Measurements from ENCODE around the gene PRTN3. TPM values are rescaled to one million over a fixed set of nuclear protein-coding genes. Genes with fewer than 3 reads are reported as not detected.

Gene PRTN3
- polyA plus RNA-seq, 1 of the 3 experiments (the other 2 are of a cell fraction), result not detected

DNA sequence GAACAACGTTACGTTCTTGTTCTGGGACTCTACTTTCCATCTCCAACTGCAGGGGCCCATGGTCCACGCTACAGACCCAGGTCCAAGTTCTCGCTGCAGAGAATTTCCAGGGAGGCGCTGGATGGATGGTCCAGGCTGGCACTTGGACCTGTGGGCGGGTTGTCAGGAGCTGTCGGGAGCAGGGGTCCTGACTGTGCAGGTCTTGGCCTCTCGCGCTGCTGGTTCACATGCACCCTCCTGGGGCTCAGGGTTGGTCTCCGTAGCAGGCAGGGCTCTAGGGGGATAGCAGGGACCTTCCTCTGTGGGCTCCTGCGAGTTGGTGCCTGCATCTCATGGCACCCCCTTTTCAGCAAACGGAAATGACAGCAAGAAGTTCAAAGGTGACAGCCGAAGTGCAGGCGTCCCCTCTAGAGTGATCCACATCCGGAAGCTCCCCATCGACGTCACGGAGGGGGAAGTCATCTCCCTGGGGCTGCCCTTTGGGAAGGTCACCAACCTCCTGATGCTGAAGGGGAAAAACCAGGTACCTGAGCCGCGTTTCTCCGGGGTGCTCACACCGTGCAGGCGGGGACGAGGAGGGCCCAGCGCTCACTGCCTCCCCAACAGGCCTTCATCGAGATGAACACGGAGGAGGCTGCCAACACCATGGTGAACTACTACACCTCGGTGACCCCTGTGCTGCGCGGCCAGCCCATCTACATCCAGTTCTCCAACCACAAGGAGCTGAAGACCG lies 36.9 kb upstream of the PRTN3 start:
- H4K20me1 ChIP-seq (ENCODE audit: insufficient read depth), result peaks cover 100% of the 10 kb centered on the region
- CTCF ChIA-PET, result interaction anchor here (0.9 kb wide), 1 partner anchor 34 kb away, joined by 3 read pairs; no protein-coding TSS in a partner anchor
- peaks cover 8% of the 10 kb centered on the region for H3F3A ChIP-seq (replicated peaks; ENCODE audit: insufficient read depth)
- 97% methylated on average over 20 of the region's 31 CpGs for WGBS (ENCODE audit: low lambda C conversion rate)
- peaks cover 29 to 36% of the 10 kb centered on the region in 2 experiments; a peak in 3 of 4 replicates for H3K4me1 ChIP-seq (ENCODE audit: control insufficient read depth in 1 of 2, insufficient read depth in 2 of 2, low read depth in 1 of 2, low read length in 1 of 2)
- DNase-seq, result no peak
- POLR2A ChIA-PET, result interaction anchor here (1.6 kb wide), 1 partner anchor 11 kb away, joined by 6 read pairs; no protein-coding TSS in a partner anchor
- H3K4me3 ChIP-seq (ENCODE audit: low read depth in 2 of 2, low read length in 1 of 2), result no peak overlapping the region
- no peak overlapping the region for H3K4me2 ChIP-seq
- peaks cover 99% of the 10 kb centered on the region for H3K79me2 ChIP-seq (ENCODE audit: insufficient read depth)
- H3K27me3 ChIP-seq (ENCODE audit: insufficient read depth), result no peaks in the 10 kb centered on the region
- no peak overlapping the region for H3K27ac ChIP-seq (ENCODE audit: low read depth in 2 of 2, low read length in 1 of 2)
- H3K36me3 ChIP-seq (replicated peaks in 1 of 2; ENCODE audit: control insufficient read depth in 1 of 2, insufficient read depth in 2 of 2, low read length in 1 of 2), result peaks cover 42 to 72% of the 10 kb centered on the region in 2 experiments
- no peak overlapping the region for H3K9ac ChIP-seq
- H3K9me2 ChIP-seq, result no peaks in the 10 kb centered on the region
- no peaks in the 10 kb centered on the region for H3K9me3 ChIP-seq
- no peak overlapping the region for H2AFZ ChIP-seq (ENCODE audit: low read depth)
- TF ChIP-seq TEAD4 (IDR thresholded peaks at IDR 0.05; ENCODE audit: borderline replicate concordance, insufficient read depth) (no peak), NFIC (IDR thresholded peaks at IDR 0.05; ENCODE audit: borderline replicate concordance) (no peak), JUND (IDR thresholded peaks at IDR 0.05) (no peak), SMC3 (IDR thresholded peaks at IDR 0.05; ENCODE audit: low read depth, low read length) (no peak), TCF12 (IDR thresholded peaks at IDR 0.05) (no peak), FOXM1 (IDR thresholded peaks at IDR 0.05; ENCODE audit: low read depth) (no peak), RCOR1 (IDR thresholded peaks at IDR 0.05; ENCODE audit: low read length) (no peak), FOSL2 (IDR thresholded peaks at IDR 0.05; ENCODE audit: borderline replicate concordance, low read depth) (no peak), NRF1 (IDR thresholded peaks at IDR 0.05; ENCODE audit: low read depth, low read length) (no peak), MEF2A (IDR thresholded peaks at IDR 0.05; ENCODE audit: borderline replicate concordance, low read depth) (no peak), TAF1 (IDR thresholded peaks at IDR 0.05; ENCODE audit: borderline replicate concordance, low read depth, low read length) (no peak), RXRA (IDR thresholded peaks at IDR 0.05; ENCODE audit: borderline replicate concordance, low read depth) (no peak), MXI1 (IDR thresholded peaks at IDR 0.05; ENCODE audit: low read depth, low read length) (no peak)
- TF ChIP-seq, protein P1, sequence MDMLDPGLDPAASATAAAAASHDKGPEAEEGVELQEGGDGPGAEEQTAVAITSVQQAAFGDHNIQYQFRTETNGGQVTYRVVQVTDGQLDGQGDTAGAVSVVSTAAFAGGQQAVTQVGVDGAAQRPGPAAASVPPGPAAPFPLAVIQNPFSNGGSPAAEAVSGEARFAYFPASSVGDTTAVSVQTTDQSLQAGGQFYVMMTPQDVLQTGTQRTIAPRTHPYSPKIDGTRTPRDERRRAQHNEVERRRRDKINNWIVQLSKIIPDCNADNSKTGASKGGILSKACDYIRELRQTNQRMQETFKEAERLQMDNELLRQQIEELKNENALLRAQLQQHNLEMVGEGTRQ (IDR thresholded peaks at IDR 0.05; ENCODE audit: borderline replicate concordance, low read depth, low read length), result no peak
- TF ChIP-seq, protein P2, sequence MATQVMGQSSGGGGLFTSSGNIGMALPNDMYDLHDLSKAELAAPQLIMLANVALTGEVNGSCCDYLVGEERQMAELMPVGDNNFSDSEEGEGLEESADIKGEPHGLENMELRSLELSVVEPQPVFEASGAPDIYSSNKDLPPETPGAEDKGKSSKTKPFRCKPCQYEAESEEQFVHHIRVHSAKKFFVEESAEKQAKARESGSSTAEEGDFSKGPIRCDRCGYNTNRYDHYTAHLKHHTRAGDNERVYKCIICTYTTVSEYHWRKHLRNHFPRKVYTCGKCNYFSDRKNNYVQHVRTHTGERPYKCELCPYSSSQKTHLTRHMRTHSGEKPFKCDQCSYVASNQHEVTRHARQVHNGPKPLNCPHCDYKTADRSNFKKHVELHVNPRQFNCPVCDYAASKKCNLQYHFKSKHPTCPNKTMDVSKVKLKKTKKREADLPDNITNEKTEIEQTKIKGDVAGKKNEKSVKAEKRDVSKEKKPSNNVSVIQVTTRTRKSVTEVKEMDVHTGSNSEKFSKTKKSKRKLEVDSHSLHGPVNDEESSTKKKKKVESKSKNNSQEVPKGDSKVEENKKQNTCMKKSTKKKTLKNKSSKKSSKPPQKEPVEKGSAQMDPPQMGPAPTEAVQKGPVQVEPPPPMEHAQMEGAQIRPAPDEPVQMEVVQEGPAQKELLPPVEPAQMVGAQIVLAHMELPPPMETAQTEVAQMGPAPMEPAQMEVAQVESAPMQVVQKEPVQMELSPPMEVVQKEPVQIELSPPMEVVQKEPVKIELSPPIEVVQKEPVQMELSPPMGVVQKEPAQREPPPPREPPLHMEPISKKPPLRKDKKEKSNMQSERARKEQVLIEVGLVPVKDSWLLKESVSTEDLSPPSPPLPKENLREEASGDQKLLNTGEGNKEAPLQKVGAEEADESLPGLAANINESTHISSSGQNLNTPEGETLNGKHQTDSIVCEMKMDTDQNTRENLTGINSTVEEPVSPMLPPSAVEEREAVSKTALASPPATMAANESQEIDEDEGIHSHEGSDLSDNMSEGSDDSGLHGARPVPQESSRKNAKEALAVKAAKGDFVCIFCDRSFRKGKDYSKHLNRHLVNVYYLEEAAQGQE (IDR thresholded peaks at IDR 0.05; ENCODE audit: low read depth, low read length), result no peak
- TF ChIP-seq, protein P3, sequence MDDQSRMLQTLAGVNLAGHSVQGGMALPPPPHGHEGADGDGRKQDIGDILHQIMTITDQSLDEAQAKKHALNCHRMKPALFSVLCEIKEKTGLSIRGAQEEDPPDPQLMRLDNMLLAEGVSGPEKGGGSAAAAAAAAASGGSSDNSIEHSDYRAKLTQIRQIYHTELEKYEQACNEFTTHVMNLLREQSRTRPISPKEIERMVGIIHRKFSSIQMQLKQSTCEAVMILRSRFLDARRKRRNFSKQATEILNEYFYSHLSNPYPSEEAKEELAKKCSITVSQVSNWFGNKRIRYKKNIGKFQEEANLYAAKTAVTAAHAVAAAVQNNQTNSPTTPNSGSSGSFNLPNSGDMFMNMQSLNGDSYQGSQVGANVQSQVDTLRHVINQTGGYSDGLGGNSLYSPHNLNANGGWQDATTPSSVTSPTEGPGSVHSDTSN (IDR thresholded peaks at IDR 0.05), result no peak
- TF ChIP-seq, protein P4, sequence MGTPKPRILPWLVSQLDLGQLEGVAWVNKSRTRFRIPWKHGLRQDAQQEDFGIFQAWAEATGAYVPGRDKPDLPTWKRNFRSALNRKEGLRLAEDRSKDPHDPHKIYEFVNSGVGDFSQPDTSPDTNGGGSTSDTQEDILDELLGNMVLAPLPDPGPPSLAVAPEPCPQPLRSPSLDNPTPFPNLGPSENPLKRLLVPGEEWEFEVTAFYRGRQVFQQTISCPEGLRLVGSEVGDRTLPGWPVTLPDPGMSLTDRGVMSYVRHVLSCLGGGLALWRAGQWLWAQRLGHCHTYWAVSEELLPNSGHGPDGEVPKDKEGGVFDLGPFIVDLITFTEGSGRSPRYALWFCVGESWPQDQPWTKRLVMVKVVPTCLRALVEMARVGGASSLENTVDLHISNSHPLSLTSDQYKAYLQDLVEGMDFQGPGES (IDR thresholded peaks at IDR 0.05; ENCODE audit: low read depth, low read length), result no peak

All from SK-N-SH (cell line).